NB4 (cell line): ENCODE results near the gene OR2H2.

Experiments used
- DNase-seq: peaks from one replicate; pipeline ENCODE4 v3.0.0; 2010; ENCODE audit warnings: low read depth
- H3K4me3 ChIP-seq: one replicate; pipeline ENCODE4 v1.5.1; 2011; ENCODE audit warnings: mild to moderate bottlenecking, low read depth, low read length, moderate library complexity
- MYC ChIP-seq: IDR thresholded peaks from 2 replicates; pipeline ENCODE4 v1.6.1; 2011; ENCODE audit warnings: low read depth, low read length
- POLR2A ChIP-seq: IDR thresholded peaks from 2 replicates; pipeline ENCODE4 v1.6.1; 2011; ENCODE audit warnings: mild to moderate bottlenecking; ENCODE audit not compliant: insufficient read length; ENCODE audit errors: extremely low read depth
- TF ChIP-seq, protein P1 (sequence below): IDR thresholded peaks from one replicate; pipeline ENCODE4 v1.5.1; 2012; ENCODE audit warnings: low read depth, low read length
- TF ChIP-seq, protein P2 (sequence below): IDR thresholded peaks from 2 replicates; pipeline ENCODE4 v1.6.1; 2011; ENCODE audit warnings: low read depth, low read length

Gene OR2H2

DNA sequence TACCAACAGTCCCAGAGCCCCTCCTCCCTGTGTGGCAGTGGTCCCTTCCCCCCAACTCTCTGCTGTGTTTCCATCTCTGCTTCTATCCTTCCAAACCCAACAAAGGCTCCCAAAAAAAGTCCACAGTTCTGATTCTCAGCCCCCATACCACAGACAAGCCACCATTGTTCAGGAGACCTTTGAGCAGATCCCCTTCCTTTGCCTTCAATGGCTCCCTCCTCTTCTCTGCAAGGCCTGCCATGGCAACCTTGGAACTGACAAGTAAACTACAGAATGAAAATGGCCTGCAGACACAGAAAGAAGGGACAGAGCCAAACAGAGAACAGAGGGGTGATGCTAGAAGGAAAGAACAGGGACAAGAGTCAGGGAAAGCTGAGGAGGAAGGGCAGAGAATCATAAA lies 23.2 kb downstream of the OR2H2 start:
- TF ChIP-seq, protein P1, sequence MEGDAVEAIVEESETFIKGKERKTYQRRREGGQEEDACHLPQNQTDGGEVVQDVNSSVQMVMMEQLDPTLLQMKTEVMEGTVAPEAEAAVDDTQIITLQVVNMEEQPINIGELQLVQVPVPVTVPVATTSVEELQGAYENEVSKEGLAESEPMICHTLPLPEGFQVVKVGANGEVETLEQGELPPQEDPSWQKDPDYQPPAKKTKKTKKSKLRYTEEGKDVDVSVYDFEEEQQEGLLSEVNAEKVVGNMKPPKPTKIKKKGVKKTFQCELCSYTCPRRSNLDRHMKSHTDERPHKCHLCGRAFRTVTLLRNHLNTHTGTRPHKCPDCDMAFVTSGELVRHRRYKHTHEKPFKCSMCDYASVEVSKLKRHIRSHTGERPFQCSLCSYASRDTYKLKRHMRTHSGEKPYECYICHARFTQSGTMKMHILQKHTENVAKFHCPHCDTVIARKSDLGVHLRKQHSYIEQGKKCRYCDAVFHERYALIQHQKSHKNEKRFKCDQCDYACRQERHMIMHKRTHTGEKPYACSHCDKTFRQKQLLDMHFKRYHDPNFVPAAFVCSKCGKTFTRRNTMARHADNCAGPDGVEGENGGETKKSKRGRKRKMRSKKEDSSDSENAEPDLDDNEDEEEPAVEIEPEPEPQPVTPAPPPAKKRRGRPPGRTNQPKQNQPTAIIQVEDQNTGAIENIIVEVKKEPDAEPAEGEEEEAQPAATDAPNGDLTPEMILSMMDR, result no peak

GRCh38 chr6:29610540-29610939 lies 25.6 kb downstream of the OR2H2 start:
- H3K4me3 ChIP-seq, result no peak overlapping the region
- DNase-seq, result no peak
- TF ChIP-seq POLR2A (no peak), MYC (no peak)
- TF ChIP-seq, protein P2, sequence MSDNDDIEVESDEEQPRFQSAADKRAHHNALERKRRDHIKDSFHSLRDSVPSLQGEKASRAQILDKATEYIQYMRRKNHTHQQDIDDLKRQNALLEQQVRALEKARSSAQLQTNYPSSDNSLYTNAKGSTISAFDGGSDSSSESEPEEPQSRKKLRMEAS, result no peak
- TF ChIP-seq, protein P1, result no peak

More for the DNA sequence above, 23.2 kb downstream of the OR2H2 start:
- no peak overlapping the region for H3K4me3 ChIP-seq
- DNase-seq, result no peak

GRCh38 chr6:29611426-29611825 lies 26.5 kb downstream of the OR2H2 start:
- no peak overlapping the region for H3K4me3 ChIP-seq
- no peak for TF ChIP-seq POLR2A
- TF ChIP-seq, protein P1, result no peak
- no peak for TF ChIP-seq MYC
- no peak for DNase-seq

DNA sequence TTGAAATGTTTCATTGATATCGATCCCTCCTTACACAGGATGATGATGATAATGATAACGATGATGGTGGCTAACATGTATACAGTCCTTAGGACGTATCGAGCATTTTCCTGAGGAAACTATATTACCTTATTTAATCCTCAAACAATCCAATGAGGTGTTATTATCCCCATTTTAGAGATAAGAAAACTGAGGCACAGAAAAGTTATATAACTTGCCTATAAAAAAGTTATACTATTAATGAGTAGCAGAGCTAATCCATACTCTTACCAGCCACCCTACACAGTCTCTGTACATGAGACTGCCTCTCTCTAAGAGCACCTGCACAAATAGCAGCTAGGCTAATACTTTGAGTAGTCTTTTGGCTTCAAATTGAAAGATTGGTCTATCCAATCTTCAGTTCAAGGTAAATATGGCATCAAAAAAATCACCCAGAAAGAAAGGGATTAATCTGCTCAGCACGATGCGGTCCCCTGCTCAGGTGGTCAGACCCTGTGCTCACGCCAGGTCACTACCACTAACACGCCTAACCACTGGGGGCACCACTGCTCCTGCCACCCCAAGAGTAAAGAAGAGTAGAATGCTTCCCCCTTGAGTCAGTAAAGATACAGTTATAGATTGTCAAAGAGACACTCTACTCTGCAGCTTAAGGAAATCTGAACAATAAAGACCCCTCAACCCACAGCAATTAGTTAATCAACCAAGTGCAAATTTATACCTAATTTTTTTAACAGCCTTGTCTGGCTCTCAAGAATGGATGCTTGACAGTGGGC lies 33.0 kb downstream of the OR2H2 start:
- no peak for DNase-seq
- no peak overlapping the region for H3K4me3 ChIP-seq
- TF ChIP-seq, protein P1, result peak; percentile 43
- TF ChIP-seq MYC, result no peak

DNA sequence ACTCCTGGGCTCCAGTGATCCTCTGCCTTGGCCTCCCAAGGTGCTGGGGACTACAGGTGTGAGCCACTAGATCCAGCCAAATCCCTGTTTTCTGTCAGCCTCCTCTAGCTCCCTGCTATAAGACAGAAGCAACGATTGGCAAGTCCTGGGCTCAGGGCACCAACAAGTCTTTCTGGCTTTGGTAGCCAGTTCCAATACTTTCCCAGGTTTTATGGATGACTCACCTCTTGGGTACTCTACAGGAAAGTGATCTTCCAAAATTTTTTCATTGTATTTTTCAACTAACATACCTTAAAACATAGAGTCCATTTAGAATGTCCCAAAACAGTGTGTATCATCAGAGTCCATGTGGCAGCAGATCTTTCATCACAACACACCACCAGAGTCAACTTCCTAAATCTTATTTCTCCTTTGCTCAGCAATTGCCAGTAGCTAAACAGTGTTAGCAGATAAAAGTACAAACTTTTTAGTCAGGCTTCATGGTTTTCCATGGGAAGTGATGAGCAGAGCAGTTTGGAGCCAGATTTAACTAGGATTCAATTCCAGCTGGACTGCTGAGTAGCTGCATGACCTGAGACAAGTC lies 34.7 kb downstream of the OR2H2 start:
- no peak for TF ChIP-seq POLR2A
- no peak for DNase-seq
- no peak overlapping the region for H3K4me3 ChIP-seq

DNA sequence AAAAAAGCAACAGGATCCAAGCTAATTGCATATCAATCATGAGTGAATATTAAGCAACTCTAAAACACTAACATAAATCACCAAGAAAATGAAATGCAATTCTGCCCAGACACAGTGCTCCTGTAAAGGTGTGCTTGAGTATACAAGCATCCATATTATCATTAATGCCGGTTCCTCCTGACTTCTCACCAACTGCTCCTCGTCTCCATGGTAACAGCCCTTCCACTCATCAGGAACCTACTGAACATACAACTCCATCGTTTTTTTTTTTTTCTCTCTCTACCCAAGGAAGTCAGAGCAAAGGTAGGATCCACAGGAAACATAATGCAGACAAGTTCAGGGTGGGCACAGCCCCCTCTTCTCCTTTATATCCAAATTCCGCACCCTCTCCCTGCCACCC lies 35.7 kb downstream of the OR2H2 start:
- no peak for DNase-seq
- no peak overlapping the region for H3K4me3 ChIP-seq
- TF ChIP-seq MYC (no peak), POLR2A (no peak)
- TF ChIP-seq, protein P1, result no peak
- TF ChIP-seq, protein P2, result no peak
